Measurements from ENCODE around the gene GGPS1. TPM values are rescaled to one million over a fixed set of nuclear protein-coding genes. Genes with fewer than 3 reads are reported as not detected.

Gene GGPS1
- total RNA-seq, 1 donor from 2014 or later = 57.2 TPM

GRCh38 chr1:235391874-235392273 is 63.5 kb downstream of the GGPS1 start:
- H3K4me3 Mint-ChIP-seq = no peak overlapping the region
- H3K36me3 Mint-ChIP-seq (ENCODE audit: low read depth) = peaks cover 16% of the 10 kb centered on the region
- H3K9me3 Mint-ChIP-seq = peaks cover 4% of the 10 kb centered on the region
- TF ChIP-seq CTCF (conservative IDR thresholded peaks at IDR 0.05) = no peak
- H3K27me3 Mint-ChIP-seq (ENCODE audit: low read depth) = no peaks in the 10 kb centered on the region
- H3K4me1 Mint-ChIP-seq = no peaks in the 10 kb centered on the region
- DNase-seq (ENCODE audit: low read depth, low spot score) = no peak
- H3K27ac Mint-ChIP-seq (ENCODE audit: unreplicated experiment) = no peak overlapping the region

Other genes with a start within 250 kb of the GGPS1 start
- gene TOMM20, start 199.7 kb upstream of the GGPS1 start, total RNA-seq = 150 and 154 TPM in 2 replicates
- gene RBM34, start 167.3 kb upstream of the GGPS1 start, total RNA-seq = 95.0 and 102 TPM in 2 replicates
- 43.6 and 46.0 TPM in 2 replicates for gene ARID4B, start 391 bp upstream of the GGPS1 start, total RNA-seq
- 28.2 and 33.3 TPM in 2 replicates for gene TBCE, start 38.9 kb downstream of the GGPS1 start, total RNA-seq
- 29.5 and 32.0 TPM in 2 replicates for gene B3GALNT2, start 175.9 kb downstream of the GGPS1 start, total RNA-seq